Omental fat pad (tissue), 4 donors: ENCODE results near the gene FAM163A. TPM values are rescaled to one million over a fixed set of nuclear protein-coding genes. Genes with fewer than 3 reads are reported as not detected.

Source experiments
- ATAC-seq: fragments of 150-250 bp; one replicate; pipeline ENCODE4 v1.9.1; 2016; ENCODE audit warnings: mild to moderate bottlenecking, moderate library complexity; ENCODE audit not compliant: low FRiP score
- DNase-seq: peaks from one replicate; pipeline ENCODE4 v3.0.0-alpha.2; 2019; ENCODE audit warnings: low spot score
- CTCF ChIP-seq, 3 donors: fragments of 450-650 bp; IDR thresholded peaks; one replicate each; pipeline ENCODE4 v1.5.1; 2016 to 2017; ENCODE audit warnings: antibody characterized with exemption in 3 of 3, mild to moderate bottlenecking in 3 of 3, moderate library complexity in 2 of 3
- total RNA-seq, 4 donors: library from RNA; depleted of rRNA; stranded (reverse); fragments of >200 nt; gene quantifications; one replicate each; pipeline ENCODE4 v1.1.0, GENCODE V29; 2016

The FAM163A gene
- total RNA-seq, 4 donors from 2014 or later, result 0.13 to 0.56 TPM; not detected in 2

- no peak for TF ChIP-seq CTCF (IDR thresholded peaks at IDR 0.05)
- ATAC-seq, result no peak
- no peak for DNase-seq
These were observed 75.2 kb downstream of the FAM163A start for GRCh38 chr1:179818260-179818659.

- no peak for ATAC-seq
- no peak for DNase-seq
- TF ChIP-seq CTCF (IDR thresholded peaks at IDR 0.05), result no peak
These were observed 75.7 kb downstream of the FAM163A start for GRCh38 chr1:179818743-179819173.

DNA sequence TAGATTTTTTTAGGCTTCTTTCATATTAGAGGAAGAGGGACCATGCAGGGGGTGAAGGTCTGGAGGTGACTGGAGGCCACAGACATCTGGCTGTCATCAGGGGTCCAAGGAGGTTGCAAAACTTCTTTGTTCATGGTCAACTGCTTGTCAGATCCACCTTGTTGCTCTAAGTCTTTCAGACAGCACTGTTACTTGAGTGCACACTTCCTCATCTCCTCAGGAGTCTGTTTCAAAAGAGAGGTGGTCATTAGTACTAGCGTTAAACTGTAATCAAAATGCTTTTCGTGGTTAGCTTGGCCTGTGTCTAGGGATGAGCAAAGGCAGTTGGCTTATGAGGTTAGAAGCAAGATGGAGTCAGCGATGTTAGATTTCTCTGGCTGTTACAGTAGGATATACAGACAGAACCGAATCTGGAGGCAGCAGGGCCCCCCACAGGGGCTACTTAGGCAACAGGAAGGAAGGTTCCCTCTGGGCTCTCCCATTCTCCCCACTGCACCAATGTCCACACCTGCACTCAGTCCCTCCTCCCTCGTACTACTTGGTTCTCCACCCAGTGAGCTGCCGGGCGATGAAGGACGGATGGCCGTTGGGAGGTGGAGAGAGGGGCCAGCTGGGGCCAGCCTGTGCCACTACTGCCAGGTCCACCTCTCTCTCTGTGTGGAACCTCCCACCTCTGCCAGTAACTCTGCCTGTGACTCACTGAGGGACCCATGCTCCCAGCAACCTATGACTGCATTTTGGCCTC lies 77.3 kb downstream of the FAM163A start:
- no peak for ATAC-seq

DNA sequence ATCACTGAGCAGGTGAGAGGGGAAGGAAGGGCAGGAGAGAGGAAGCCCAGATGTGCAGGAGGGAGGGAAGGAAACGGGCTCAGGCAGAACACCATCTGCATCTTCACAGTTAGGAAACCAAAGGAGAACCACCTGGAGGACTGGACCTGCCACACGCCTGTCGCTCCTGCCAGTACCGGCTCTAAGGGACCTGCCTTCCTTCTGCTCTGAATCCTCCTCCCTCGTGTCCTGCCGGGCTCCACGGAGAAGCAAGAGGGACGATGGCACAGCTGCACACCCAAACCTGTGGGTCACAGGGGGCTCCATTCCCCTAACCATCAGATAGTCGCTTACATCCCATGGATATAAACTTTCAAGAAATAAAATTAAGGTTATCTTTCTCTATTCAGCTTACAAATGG lies 78.4 kb downstream of the FAM163A start:
- ATAC-seq (no peak), DNase-seq (no peak)
- TF ChIP-seq CTCF (IDR thresholded peaks at IDR 0.05), result no peak

More for the DNA sequence above, 77.3 kb downstream of the FAM163A start:
- no peak for TF ChIP-seq CTCF (IDR thresholded peaks at IDR 0.05)
- DNase-seq, result no peak

GRCh38 chr1:179822065-179822464 lies 79.0 kb downstream of the FAM163A start:
- TF ChIP-seq CTCF (IDR thresholded peaks at IDR 0.05), result no peak
- ATAC-seq (no peak), DNase-seq (no peak)

DNA sequence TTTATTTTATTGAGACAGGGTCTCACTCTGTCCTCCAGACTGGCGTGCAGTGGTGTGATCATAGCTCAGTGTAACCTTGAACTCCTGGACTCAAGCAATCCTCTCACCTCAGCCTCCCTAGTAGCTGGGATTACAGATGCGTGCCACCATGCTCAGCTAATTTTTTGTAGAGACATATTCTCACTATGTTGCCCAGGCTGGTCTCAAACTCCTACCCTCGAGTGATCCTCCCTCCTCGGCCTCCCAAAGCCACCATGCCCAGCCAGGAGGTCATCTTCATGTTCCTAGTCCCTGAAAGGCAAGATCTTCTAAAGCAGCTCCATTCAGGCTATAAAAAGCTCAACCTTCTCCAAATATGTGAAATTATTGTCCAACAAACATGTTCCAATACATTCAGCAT lies 80.6 kb downstream of the FAM163A start:
- ATAC-seq (no peak), DNase-seq (no peak)
- no peak for TF ChIP-seq CTCF (IDR thresholded peaks at IDR 0.05)

DNA sequence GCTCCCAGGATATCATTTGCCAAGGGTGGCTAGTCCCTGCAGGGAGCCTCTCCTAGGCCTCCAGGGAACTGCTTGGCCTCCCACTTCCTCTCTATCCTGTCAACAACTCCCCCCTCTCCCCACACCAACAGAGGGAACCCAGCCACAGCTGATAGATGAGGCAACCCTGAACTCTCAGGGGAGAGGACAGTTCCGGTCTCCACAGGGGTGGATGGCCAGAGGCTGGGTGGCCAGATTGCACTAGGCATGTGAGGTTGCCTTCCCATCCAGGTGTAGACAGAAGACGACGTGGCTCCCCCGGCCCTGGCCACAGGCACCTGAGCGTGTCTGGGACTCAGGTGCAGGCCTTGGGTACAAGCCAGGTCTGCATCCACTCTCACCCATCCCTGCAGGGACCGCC lies 81.2 kb downstream of the FAM163A start:
- ATAC-seq (no peak), DNase-seq (no peak)
- TF ChIP-seq CTCF (IDR thresholded peaks at IDR 0.05), result no peak
